K562 (cell line): ENCODE data around the gene STMN3. TPM values are rescaled to one million over a fixed set of nuclear protein-coding genes. Genes with fewer than 3 reads are reported as not detected.

Experiments used
- CEBPB ChIP-seq: fragments of 450-650 bp; IDR thresholded peaks from 2 replicates; pipeline ENCODE4 v1.6.1; 2016; ENCODE audit warnings: missing genetic modification characterization, missing compliant biosample characterization
- CREBBP ChIP-seq: IDR thresholded peaks from one replicate; pipeline ENCODE4 v1.6.1; 2012; ENCODE audit warnings: low read depth, mild to moderate bottlenecking, control low read depth, inconsistent platforms, low read length
- DDX20 ChIP-seq: fragments of 450-650 bp; IDR thresholded peaks from 2 replicates; pipeline ENCODE4 v1.6.1; 2016; ENCODE audit warnings: missing genetic modification characterization, low read depth, mild to moderate bottlenecking, missing compliant biosample characterization, moderate library complexity
- E4F1 ChIP-seq: fragments of 250-450 bp; sonication (Bioruptor Pico); IDR thresholded peaks from 2 replicates; pipeline ENCODE4 v1.5.0; 2021; ENCODE audit warnings: mild to moderate bottlenecking, borderline replicate concordance
- ETV5 ChIP-seq: sonication (generic); formaldehyde crosslinking; IDR thresholded peaks from 2 replicates; pipeline ENCODE4 v1.4.0; 2020; ENCODE audit warnings: low read depth, mild to moderate bottlenecking, missing genetic modification reagents
- MEF2A ChIP-seq: IDR thresholded peaks from 2 replicates; pipeline ENCODE4 v1.6.1; 2011; ENCODE audit warnings: low read depth, mild to moderate bottlenecking, low read length, moderate library complexity; ENCODE audit not compliant: control insufficient read depth
- MGA ChIP-seq: fragments of 450-650 bp; IDR thresholded peaks from 2 replicates; pipeline ENCODE4 v1.6.1; 2016; ENCODE audit warnings: mild to moderate bottlenecking, moderate library complexity
- MLX ChIP-seq, 2 experiments: fragments of 450-650 bp in 1 of 2; sonication (generic) in 1 of 2; formaldehyde crosslinking; conservative IDR thresholded peaks; 2 replicates each; pipeline versions ENCODE4 v1.4.0 to v1.8.1; 2020 to 2022; ENCODE audit warnings: mild to moderate bottlenecking in 1 of 2, missing genetic modification reagents in 1 of 2
- POLR2AphosphoS2 ChIP-seq: IDR thresholded peaks from 2 replicates; pipeline ENCODE4 v1.6.1; 2012; ENCODE audit warnings: low read length, improper control_type of control experiment
- U2AF2 ChIP-seq: fragments of 200-400 bp; formaldehyde crosslinking; optimal IDR thresholded peaks from 2 replicates; pipeline ENCODE3; 2017; ENCODE audit warnings: low read depth, mild to moderate bottlenecking, low read length
- ZBED1 ChIP-seq: IDR thresholded peaks from 2 replicates; pipeline ENCODE4 v1.6.1; 2014
- ZNF41 ChIP-seq: fragments of 250-450 bp; sonication (Bioruptor Pico); conservative IDR thresholded peaks from 2 replicates; pipeline ENCODE4 v1.4.0; 2020; ENCODE audit warnings: mild to moderate bottlenecking
- polyA plus RNA-seq, 8 experiments: library from polyadenylated mRNA; depleted of rRNA in 4 of 8; stranded (reverse) in 5 of 8; unstranded in 3 of 8; fragments of >200 nt; fragmentation: Nextera tagmentation in 2 of 8; fragmentation: Illumina TruSeq in 1 of 8; extraction: Ambion mirVana in 2 of 8; extraction: Trizol in 1 of 8; gene quantifications; 2 replicates each; pipeline versions ENCODE4 v1.2.1 to v1.2.3, GENCODE V29; 2011 to 2014; ENCODE audit warnings: inconsistent platforms in 1 of 8, missing spikeins in 1 of 8
- total RNA-seq, 7 experiments: library from RNA; depleted of rRNA in 6 of 7; stranded (reverse); fragments of >200 nt in 6 of 7; fragmentation: Illumina TruSeq in 2 of 7; extraction: Trizol in 2 of 7; gene quantifications; 2 replicates each; pipeline versions ENCODE4 v1.2.1 to v1.2.3, GENCODE V29; 2011 to 2021; ENCODE audit warnings: low replicate concordance in 1 of 7

The STMN3 gene
- total and polyA plus RNA-seq, 9 of the 15 experiments (the other 6 are each of a cell fraction or from before 2014, with no cell fraction given) = 0.70 to 65.6 (median 29.4) TPM

GRCh38 chr20:63653041-63653973 is at the start of gene STMN3 (continued):
- no peak for TF ChIP-seq E4F1 (CRISPR knock-in tag)
- TF ChIP-seq ETV5 (CRISPR knock-in tag) = peak; percentile 96
- peak in 1 of 2 experiments; percentile 88; a peak in 1 of 4 replicates for TF ChIP-seq MLX (CRISPR knock-in tag; conservative IDR thresholded peaks at IDR 0.05)
- TF ChIP-seq CEBPB (tag) = no peak
- TF ChIP-seq MEF2A = no peak
- TF ChIP-seq ZBED1 = no peak
- no peak for TF ChIP-seq ZNF41 (CRISPR knock-in tag)
- no peak for TF ChIP-seq U2AF2
- TF ChIP-seq CREBBP = no peak
- TF ChIP-seq DDX20 (tag) = no peak
- TF ChIP-seq POLR2AphosphoS2 = no peak
- TF ChIP-seq MGA = no peak
